Ascending aorta (tissue), 2 donors: ENCODE measurements around the gene HS6ST1. TPM values are rescaled to one million over a fixed set of nuclear protein-coding genes. Genes with fewer than 3 reads are reported as not detected.
A peak's percentile ranks its signal among the peaks of the same experiment; 100 is the strongest.

Experiments used
- DNase-seq, 2 donors: peaks; one replicate each; pipeline ENCODE4 v3.0.0-alpha.2; 2019; ENCODE audit warnings: low spot score in 2 of 2
- H3K27ac ChIP-seq, 2 donors: fragments of 200-600 bp; sonication (generic); one replicate each; pipeline ENCODE4 v1.5.1; 2016 to 2017; ENCODE audit warnings: mild to moderate bottlenecking in 1 of 2
- H3K27me3 ChIP-seq: fragments of 200-600 bp; sonication (generic); one replicate; pipeline ENCODE4 v1.5.1; 2017
- H3K36me3 ChIP-seq, 2 donors: fragments of 200-600 bp; sonication (generic); one replicate each; pipeline ENCODE4 v1.5.1; 2016
- H3K4me1 ChIP-seq, 2 donors: fragments of 200-600 bp; sonication (generic); one replicate each; pipeline ENCODE4 v1.5.1; 2016 to 2017; ENCODE audit warnings: mild to moderate bottlenecking in 1 of 2
- H3K4me3 ChIP-seq, 2 donors: fragments of 200-600 bp; sonication (generic); one replicate each; pipeline ENCODE4 v1.5.1; 2016 to 2017; ENCODE audit warnings: mild to moderate bottlenecking in 1 of 2
- H3K9me3 ChIP-seq, 2 donors: fragments of 200-600 bp; sonication (generic); one replicate each; pipeline ENCODE4 v1.5.1; 2016
- intact Hi-C: fragments of 100-400 bp; cut with DNase I; formaldehyde crosslinking; loops from one replicate; pipeline ENCODE4 v1.15.1; 2023
- total RNA-seq: library from RNA; depleted of rRNA; stranded (reverse); fragments of >200 nt; gene quantifications from one replicate; pipeline ENCODE4 v1.1.0, GENCODE V29; 2016
- TF ChIP-seq, protein P1 (sequence below), 3 experiments: fragments of 200-600 bp in 2 of 3; fragments of 450-650 bp in 1 of 3; sonication (generic) in 2 of 3; IDR thresholded peaks; one replicate each; pipeline ENCODE4 v1.5.1; 2016 to 2019; ENCODE audit warnings: antibody characterized with exemption in 3 of 3, mild to moderate bottlenecking in 1 of 3, moderate library complexity in 1 of 3

The HS6ST1 gene
- total RNA-seq, 1 donor from 2014 or later, result 42.7 TPM

DNA sequence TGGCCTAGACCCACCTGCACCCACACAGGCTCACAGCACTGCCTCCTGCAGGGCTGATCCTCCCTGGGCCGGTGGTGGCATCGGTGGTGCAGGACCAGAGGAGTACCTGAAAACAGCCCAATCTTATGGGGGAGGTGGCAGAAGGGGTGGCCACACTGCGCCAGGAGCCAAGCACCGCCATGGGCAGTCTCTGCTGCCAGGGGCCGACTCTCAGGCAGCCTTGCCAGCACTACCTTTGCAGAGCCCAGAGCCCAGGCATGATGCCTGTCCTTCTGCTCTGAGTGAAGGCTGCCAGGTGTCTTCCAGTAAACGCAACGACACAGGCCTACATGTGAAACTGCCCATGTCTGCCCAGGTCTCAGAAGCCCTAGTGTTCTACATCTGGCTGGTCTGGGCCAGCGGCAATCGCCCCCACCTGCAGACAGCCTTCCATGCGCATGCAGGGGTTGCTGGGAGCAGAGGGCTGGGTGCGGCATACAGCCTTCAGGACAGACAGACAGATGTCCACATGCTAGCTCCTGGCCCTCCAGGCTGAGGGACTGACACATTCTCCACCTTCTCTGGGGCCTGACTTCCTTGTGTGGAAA lies 6.8 kb downstream of the HS6ST1 start:
- Histone ChIP-seq H3K27ac (no peak overlapping the region), H3K9me3 (no peaks in the 10 kb centered on the region), H3K4me1 (peaks cover 8 to 22% of the 10 kb centered on the region in 2 donors), H3K36me3 (no peaks in the 10 kb centered on the region), H3K27me3 (no peaks in the 10 kb centered on the region), H3K4me3 (no peak overlapping the region)
- DNase-seq, result peak; percentile 4 to 57
- intact Hi-C loops, result no loop called here
- TF ChIP-seq, protein P1, sequence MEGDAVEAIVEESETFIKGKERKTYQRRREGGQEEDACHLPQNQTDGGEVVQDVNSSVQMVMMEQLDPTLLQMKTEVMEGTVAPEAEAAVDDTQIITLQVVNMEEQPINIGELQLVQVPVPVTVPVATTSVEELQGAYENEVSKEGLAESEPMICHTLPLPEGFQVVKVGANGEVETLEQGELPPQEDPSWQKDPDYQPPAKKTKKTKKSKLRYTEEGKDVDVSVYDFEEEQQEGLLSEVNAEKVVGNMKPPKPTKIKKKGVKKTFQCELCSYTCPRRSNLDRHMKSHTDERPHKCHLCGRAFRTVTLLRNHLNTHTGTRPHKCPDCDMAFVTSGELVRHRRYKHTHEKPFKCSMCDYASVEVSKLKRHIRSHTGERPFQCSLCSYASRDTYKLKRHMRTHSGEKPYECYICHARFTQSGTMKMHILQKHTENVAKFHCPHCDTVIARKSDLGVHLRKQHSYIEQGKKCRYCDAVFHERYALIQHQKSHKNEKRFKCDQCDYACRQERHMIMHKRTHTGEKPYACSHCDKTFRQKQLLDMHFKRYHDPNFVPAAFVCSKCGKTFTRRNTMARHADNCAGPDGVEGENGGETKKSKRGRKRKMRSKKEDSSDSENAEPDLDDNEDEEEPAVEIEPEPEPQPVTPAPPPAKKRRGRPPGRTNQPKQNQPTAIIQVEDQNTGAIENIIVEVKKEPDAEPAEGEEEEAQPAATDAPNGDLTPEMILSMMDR (IDR thresholded peaks at IDR 0.05), result no peak

DNA sequence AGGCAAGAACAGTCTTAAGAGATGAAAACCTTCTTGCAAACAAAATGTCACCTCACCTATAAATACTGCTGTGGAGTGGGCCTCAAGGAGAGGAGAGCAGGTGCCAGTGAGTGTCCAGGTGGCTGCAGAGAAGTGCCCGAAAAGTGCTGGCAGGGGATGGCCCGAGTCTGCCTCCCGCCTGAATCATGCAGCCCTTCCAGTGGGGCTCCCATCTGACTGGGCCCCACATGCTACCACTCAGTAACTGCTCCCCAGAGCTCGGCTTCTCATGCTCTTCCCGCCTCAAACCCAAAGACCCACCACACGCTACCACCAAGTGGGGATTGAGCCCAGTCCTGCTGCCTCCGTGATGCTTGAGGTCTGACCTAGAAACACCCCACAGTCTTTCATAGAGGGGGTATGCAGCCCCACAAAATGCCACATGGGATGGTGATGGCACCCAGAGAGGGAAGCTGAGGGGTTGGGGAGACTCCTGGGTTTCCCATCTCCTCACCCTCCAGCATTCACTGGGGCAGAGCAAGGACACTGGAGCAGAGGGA lies 7.4 kb downstream of the HS6ST1 start:
- no peaks in the 10 kb centered on the region for H3K36me3 ChIP-seq
- no peaks in the 10 kb centered on the region for H3K27me3 ChIP-seq
- H3K4me1 ChIP-seq, result peaks cover 5 to 23% of the 10 kb centered on the region in 2 donors
- peak in 1 of 2 donors; percentile 3 for DNase-seq
- intact Hi-C loops, result no loop called here
- no peak overlapping the region for H3K27ac ChIP-seq
- no peak overlapping the region for H3K4me3 ChIP-seq
- TF ChIP-seq, protein P1 (IDR thresholded peaks at IDR 0.05), result no peak
- no peaks in the 10 kb centered on the region for H3K9me3 ChIP-seq

DNA sequence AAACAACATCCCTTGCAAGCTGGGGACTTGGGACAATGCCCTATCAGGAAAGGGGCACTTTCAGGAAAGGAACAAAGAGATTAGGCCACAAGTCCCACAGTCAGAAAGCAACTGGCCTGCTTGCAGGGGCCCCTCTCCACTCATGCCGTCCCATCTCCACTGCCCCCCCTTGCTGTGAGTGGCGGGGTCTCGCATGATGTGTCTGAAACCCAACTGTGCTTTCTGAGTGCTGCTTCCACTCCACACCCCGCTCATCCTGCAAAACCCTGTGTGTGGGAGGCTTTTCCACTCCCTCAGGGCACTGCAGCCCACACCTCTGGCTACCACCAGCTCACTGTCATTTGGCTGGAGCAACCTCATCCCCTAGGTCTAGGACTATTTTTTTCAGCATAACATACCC lies 7.9 kb downstream of the HS6ST1 start:
- no peaks in the 10 kb centered on the region for H3K9me3 ChIP-seq
- DNase-seq, result no peak
- no peaks in the 10 kb centered on the region for H3K27me3 ChIP-seq
- no peak overlapping the region for H3K4me3 ChIP-seq
- no peaks in the 10 kb centered on the region for H3K36me3 ChIP-seq
- TF ChIP-seq, protein P1 (IDR thresholded peaks at IDR 0.05), result no peak
- peaks cover under 1 to 21% of the 10 kb centered on the region in 2 donors for H3K4me1 ChIP-seq
- intact Hi-C loops, result no loop called here
- no peak overlapping the region for H3K27ac ChIP-seq

DNA sequence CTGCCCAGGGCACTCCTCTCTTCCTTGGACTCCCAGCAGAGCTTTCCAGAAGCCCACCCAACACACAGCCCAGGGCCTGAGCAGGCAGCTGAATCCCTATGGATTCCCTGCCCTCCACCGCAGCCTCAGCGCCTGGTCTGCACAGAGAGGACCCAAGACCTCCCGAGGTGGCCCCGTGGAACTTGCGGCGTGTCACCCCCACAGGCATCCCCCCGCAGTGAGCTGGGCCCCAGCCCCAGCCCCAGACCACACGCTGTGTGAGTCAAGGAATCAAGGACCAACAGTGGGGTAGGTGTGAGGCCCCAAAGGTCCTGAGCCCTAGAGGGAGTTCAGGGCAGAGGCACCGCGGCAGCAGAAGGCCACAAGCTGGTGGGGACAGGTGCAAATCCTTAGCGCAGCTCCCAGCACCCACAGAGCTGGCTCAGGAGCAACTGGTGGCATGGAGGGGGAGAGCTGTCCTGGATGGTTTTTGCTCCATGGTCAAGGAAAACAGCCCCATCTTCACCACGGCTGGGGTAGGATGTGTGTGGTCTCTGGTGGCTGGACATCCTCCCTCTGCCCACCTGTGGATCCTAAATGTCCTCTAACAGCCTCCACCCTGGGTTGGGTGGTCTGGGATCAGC lies 8.5 kb downstream of the HS6ST1 start:
- Histone ChIP-seq H3K27ac (no peak overlapping the region), H3K27me3 (no peaks in the 10 kb centered on the region), H3K36me3 (no peaks in the 10 kb centered on the region), H3K4me1 (peaks cover 6 to 21% of the 10 kb centered on the region in 2 donors), H3K4me3 (no peak overlapping the region), H3K9me3 (no peaks in the 10 kb centered on the region)
- TF ChIP-seq, protein P1 (IDR thresholded peaks at IDR 0.05), result no peak
- intact Hi-C loops, result no loop called here
- peak in 1 of 2 donors; percentile 1 for DNase-seq

DNA sequence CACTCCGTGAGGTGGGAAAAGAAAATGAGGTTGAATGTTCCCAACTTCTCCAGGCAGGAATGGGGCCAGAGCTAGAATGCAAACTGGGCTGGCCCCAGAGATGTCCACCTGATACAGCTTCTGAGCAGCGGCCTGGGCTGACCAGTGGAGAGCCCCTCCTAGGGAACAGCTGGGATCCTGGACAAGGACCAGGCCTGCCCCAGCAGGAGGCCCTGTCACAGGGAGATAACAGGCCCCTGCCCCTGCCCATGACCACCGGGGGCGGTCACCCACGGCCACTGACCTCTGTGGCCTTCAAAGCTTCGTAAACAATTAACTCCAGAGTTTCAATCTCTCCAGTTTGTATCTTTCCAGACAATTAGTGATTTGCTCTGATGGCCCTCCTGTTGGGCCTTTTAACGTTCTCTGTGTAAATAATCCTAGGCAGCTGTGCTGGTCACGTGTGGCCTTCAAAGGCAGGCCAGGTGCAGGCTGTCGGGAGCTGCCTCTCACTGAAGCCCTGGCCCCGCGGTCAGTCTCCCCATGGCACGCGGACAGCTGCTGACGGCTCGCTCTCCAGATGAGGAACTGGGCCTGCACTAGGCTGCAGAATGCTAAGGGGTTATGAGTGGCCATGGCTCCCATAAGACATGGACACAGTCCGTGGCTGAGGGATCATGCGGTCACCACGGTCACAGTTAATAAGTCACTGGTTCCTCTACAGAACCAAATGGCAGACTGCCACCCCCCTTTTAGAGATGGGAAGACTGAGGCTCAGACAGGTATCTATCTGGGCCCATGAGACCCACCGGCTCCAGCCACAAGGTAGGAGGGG lies 9.2 kb downstream of the HS6ST1 start:
- DNase-seq, result peak; percentile 13 to 61

More for the DNA sequence above, 9.2 kb downstream of the HS6ST1 start:
- H3K27ac ChIP-seq, result no peak overlapping the region
- intact Hi-C loops, result loop anchor here (10.0 kb wide), 1 partner anchor 125 kb away; no protein-coding TSS in a partner anchor
- no peak overlapping the region for H3K4me3 ChIP-seq
- H3K9me3 ChIP-seq, result no peaks in the 10 kb centered on the region
- H3K4me1 ChIP-seq, result peaks cover 6 to 22% of the 10 kb centered on the region in 2 donors
- no peaks in the 10 kb centered on the region for H3K27me3 ChIP-seq
- H3K36me3 ChIP-seq, result no peaks in the 10 kb centered on the region
- TF ChIP-seq, protein P1 (IDR thresholded peaks at IDR 0.05), result no peak
